Subcutaneous adipose tissue (tissue), 4 donors: ENCODE data around the gene PDHX. TPM values are rescaled to one million over a fixed set of nuclear protein-coding genes. Genes with fewer than 3 reads are reported as not detected.

Experiments used
- total RNA-seq, 4 donors: library from RNA; depleted of rRNA; stranded (reverse); fragments of >200 nt; gene quantifications; one replicate each; pipeline ENCODE4 v1.1.0, GENCODE V29; 2016
- TF ChIP-seq, protein P1 (sequence below): fragments of 450-650 bp; IDR thresholded peaks from one replicate; pipeline ENCODE4 v1.5.1; 2016; ENCODE audit warnings: low read depth, mild to moderate bottlenecking, control low read depth, antibody characterized with exemption, moderate library complexity

PDHX gene
- total RNA-seq, 4 donors from 2014 or later = 34.8 to 52.0 (median 46.1) TPM

DNA sequence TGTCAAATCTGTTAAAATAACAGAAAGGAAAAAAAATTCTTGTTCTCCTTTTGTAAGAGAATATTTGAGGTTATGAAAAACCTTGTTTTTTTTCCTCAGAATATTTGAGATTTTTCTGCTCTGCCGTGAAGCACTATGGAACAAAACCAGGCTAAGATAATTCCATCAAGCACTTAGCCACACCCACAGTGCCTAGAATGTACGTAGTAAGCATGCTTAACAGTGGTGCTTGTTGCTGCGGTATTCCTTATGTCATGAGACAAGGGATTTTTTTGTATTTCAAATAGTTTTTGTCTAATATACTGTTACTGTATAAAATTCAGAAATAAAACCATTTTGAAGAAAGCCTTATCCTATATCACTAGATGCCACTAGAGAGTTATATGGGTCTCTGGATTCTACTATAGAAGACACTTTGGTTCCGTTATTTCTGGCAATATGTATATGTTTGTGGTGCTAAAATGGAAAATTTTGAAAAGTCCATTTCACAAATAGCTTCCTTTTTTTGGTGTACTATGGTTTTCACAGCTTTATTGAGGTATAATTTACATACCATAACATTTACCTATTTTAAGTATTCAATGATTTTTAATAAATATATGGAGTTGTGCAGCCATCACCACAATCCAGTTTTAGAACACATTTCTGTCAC lies 23.7 kb downstream of the PDHX start:
- TF ChIP-seq, protein P1, sequence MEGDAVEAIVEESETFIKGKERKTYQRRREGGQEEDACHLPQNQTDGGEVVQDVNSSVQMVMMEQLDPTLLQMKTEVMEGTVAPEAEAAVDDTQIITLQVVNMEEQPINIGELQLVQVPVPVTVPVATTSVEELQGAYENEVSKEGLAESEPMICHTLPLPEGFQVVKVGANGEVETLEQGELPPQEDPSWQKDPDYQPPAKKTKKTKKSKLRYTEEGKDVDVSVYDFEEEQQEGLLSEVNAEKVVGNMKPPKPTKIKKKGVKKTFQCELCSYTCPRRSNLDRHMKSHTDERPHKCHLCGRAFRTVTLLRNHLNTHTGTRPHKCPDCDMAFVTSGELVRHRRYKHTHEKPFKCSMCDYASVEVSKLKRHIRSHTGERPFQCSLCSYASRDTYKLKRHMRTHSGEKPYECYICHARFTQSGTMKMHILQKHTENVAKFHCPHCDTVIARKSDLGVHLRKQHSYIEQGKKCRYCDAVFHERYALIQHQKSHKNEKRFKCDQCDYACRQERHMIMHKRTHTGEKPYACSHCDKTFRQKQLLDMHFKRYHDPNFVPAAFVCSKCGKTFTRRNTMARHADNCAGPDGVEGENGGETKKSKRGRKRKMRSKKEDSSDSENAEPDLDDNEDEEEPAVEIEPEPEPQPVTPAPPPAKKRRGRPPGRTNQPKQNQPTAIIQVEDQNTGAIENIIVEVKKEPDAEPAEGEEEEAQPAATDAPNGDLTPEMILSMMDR = no peak

- TF ChIP-seq, protein P1 = no peak
Measured at GRCh38 chr11:34941688-34942087, 25.3 kb downstream of the PDHX start.

DNA sequence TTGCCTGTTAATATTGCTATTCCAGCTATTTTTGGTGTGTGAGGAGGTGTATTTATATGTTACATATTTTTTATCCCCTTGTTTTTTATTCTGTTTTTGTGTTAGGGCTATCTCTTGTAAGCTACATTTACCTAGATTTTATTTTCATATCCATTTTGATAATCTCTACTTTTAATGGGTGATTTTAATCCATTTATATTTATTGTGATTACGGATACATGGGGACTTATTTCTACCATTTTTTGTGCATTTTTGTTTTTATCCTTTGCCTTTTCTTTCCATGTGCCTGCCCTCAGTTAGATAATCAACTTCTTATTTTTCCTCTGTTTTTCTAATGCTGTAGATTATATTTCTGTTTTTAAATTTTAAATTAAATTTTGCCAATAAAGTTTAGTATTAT lies 28.3 kb downstream of the PDHX start:
- TF ChIP-seq, protein P1 = no peak

DNA sequence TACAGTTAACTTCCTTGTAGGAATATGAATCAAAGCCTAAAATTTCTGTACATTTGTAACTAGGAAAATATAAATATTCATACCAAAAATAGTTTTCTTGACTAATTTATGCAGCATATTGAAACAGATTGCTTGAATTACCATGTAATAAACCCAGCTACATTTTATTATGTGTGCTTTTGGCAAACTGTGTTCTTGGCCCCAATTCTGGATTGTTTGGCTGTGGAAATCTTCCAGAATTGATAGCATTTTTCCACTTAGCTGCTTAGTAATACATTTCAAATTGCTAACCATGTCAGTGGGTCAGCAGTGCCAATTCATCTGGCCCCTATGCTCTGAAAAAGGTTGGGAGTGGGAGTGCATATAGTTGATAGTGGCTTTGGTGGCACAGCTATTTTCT lies 32.3 kb downstream of the PDHX start:
- TF ChIP-seq, protein P1 = no peak

DNA sequence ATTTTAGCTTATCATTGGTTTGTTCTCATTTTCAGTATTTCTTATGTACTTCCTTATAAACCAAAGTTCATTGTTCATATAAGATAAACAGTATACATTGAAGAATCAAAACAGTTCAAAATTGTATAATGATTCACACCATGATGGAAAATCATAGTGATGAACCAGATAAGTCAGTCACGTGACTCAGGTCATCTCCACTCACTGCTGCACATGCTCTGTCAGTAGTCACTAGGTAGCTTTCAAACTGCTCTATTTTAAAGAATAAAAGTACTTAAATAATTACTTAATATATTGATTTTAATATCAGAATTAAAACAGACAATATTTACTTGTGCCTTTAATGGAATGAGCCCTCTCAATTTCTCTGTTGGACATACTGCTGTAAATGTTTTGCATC lies 37.5 kb downstream of the PDHX start:
- TF ChIP-seq, protein P1 = no peak

- TF ChIP-seq, protein P1 = no peak
Measured at GRCh38 chr11:34957206-34957605, 40.8 kb downstream of the PDHX start.

DNA sequence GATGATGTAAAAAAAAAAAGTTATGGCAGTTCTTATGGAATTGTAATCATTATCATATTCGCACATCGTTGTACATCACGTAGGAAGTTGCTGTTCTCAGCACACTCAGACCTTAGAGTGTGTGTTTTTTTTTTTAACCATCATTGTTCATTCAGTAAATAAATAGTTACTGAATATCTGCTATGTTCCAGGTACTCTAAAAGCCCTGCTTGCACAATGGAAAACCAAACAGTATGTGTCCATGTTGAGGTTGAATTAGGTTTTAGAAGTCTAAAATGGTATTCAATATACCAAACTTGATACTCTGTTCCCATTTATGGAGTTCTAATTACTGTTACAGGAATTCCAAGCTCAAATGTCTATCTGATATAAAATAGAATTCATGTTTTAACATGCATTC lies 41.2 kb downstream of the PDHX start:
- TF ChIP-seq, protein P1 = no peak
